ENCODE data around the gene GPRC5A.

GPRC5A gene

DNA sequence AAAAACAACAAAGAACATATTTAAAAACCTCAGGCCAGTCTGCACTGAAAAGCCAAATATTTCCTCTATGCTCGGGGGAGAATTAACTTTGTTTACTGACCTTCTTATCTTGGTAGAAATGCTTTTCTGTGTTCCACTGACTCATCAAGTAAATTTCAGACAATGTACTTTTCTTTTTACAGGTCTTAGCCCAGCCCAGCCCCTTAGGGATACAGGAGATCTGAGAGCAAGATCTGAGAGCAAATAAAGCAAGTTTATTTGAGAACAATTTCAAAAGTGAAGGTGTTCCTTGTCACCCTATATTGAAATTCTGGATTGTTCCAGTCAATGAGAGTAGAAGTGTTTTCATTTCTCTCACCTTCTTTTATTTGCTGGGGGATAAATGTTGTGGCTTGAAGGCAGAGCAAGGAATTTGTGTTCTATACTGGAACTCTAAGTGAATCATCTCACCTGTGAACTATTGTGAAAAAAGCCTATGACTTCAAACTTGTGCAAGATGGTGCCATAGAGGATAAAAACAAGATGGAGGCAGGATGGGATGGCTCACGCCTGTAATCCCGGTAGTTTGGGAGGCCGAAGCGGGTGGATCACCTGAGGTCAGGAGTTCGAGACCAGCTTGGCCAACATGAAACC is 7.9 kb upstream of the GPRC5A start:
- peaks cover under 1% of the 10 kb centered on the region for H3K27me3 ChIP-seq (ENCODE audit: control insufficient read depth, insufficient read depth, low read length, poor library complexity, severe bottlenecking)
- 93 to 96% methylated on average over 6 of the region's 6 CpGs for WGBS, 2 experiments
- no peaks in the 10 kb centered on the region for H3K9me3 ChIP-seq (ENCODE audit: control insufficient read depth, low read length)
- no peak overlapping the region for H3K4me3 ChIP-seq (ENCODE audit: insufficient read depth, low read depth, low read length)
- H3K4me1 ChIP-seq (ENCODE audit: control insufficient read depth, insufficient read depth, low read length), result no peaks in the 10 kb centered on the region
- no peak overlapping the region for H3K27ac ChIP-seq (ENCODE audit: insufficient read depth, low read depth, low read length, poor library complexity, severe bottlenecking)
- H3K36me3 ChIP-seq (ENCODE audit: control insufficient read depth, insufficient read depth, low read length), result no peaks in the 10 kb centered on the region

DNA sequence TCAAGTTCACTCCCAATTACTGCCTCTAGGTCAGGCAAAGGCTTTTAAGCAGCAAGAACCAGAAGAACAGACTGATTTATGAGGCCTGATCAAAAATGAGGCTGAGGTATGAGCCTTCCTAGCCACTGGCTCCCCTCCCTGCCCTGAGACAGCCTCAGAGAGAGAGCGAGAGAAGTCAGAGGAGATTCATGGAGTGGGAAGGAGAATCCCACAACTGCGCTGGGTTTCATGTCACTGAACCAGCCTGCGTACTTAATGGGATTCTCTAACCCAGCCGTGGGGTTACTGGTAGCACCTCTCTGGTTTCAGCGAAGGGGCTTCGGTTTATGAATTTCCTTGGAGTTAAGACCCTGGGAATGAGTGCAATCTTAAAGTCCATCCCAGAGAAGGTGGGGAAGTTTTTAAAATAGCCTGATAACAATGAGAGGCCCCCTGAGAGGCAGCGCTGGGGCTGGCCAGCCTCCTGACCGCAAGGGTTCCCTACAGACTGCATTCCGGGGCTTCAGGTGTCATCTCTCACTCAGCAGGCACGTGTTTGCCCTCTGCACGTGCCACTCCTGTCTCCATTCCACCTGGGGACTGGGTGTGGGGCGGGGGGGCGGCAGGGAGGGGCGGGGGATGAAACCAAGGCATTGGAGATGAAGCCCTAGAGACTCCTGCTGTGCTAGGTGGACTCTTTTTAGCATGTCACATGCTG is 6.1 kb upstream of the GPRC5A start:
- Histone ChIP-seq H3K36me3 (ENCODE audit: control insufficient read depth, insufficient read depth, low read length) (no peaks in the 10 kb centered on the region), H3K4me3 (ENCODE audit: insufficient read depth, low read depth, low read length) (no peak overlapping the region), H3K27ac (ENCODE audit: insufficient read depth, low read depth, low read length, poor library complexity, severe bottlenecking) (no peak overlapping the region), H3K4me1 (ENCODE audit: control insufficient read depth, insufficient read depth, low read length) (no peaks in the 10 kb centered on the region), H3K9me3 (ENCODE audit: control insufficient read depth, low read length) (no peaks in the 10 kb centered on the region), H3K27me3 (ENCODE audit: control insufficient read depth, insufficient read depth, low read length, poor library complexity, severe bottlenecking) (peaks cover 18% of the 10 kb centered on the region)
- WGBS, 2 experiments, result 26 to 28% methylated on average over 14 of the region's 14 CpGs

DNA sequence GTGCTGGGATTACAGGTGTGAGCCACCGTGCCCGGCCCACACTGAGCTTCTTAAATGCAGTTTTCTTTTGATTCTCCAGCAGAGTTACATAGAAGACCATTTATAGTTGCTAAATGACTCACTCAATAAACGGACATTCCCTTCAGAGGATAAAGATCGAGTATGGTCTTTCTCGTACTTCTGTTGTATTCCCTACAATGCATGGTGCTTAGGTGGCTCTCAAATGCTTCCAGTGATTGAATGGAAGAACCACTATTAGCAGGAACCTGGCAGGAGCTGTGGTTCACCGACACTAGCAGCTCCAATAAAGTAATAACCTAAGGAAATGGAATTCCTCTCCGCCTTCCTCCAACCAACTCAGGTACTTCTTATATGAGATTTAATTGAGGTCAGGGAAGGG is 3.9 kb upstream of the GPRC5A start:
- H3K4me3 ChIP-seq (ENCODE audit: insufficient read depth, low read depth, low read length), result no peak overlapping the region
- H3K36me3 ChIP-seq (ENCODE audit: control insufficient read depth, insufficient read depth, low read length), result no peaks in the 10 kb centered on the region
- no peaks in the 10 kb centered on the region for H3K9me3 ChIP-seq (ENCODE audit: control insufficient read depth, low read length)
- 75 to 78% methylated on average over 5 to 7 of the region's 7 CpGs for WGBS, 2 experiments
- H3K4me1 ChIP-seq (ENCODE audit: control insufficient read depth, insufficient read depth, low read length), result peaks cover 10% of the 10 kb centered on the region
- peaks cover 40% of the 10 kb centered on the region for H3K27me3 ChIP-seq (ENCODE audit: control insufficient read depth, insufficient read depth, low read length, poor library complexity, severe bottlenecking)
- no peak overlapping the region for H3K27ac ChIP-seq (ENCODE audit: insufficient read depth, low read depth, low read length, poor library complexity, severe bottlenecking)

DNA sequence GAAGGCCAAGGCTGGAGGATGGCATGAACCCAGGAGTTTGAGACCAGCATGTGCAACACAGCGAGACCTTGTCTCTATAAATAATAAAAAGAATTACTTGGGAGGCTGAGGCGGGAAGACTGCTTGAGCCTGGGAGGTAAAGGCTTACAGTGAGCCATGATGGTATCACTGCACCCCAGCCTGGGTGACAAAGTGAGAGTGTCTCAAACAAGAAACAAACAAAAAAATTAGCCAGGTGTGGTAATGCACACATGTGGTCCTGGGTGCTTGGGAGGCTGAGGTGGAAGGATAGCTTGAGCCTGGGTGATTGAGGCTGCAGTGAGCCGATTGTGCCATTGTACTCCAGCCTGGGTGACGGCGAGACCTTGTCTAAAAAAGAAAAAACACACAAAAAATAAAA is 1.7 kb upstream of the GPRC5A start:
- 89 to 97% methylated on average over 3 to 5 of the region's 5 CpGs for WGBS, 2 experiments
- no peak overlapping the region for H3K27ac ChIP-seq (ENCODE audit: insufficient read depth, low read depth, low read length, poor library complexity, severe bottlenecking)
- peaks cover 55% of the 10 kb centered on the region for H3K27me3 ChIP-seq (ENCODE audit: control insufficient read depth, insufficient read depth, low read length, poor library complexity, severe bottlenecking)

DNA sequence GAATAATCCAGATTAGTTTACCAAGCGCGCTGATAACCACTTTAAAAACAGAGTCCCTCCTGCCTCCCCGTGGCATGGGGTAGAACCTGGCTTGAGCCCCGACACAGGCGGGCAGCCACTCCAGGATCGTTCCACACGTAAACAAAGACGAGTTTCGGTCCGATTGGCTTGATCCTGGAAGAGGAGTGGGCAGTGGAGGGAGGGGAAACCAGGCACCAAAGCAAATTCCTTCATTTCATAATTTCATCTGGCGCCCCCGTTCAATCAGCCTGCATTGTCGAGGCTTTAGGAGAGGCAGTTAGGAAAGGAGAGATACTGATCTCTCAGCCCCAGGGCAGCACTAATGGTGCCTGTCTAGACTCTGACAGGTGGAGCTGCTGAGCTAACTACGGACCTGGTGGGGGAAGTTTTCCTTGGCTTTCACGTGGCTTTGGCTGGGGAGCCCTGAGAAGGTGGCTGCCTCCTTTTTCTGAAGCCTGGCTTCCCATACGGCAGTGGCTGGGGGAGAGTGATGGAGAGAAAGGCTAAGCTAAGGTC is 751 bp upstream of the GPRC5A start:
- peak overlapping the region; percentile 41 for H3K4me3 ChIP-seq (ENCODE audit: insufficient read depth, low read depth, low read length)
- no peak overlapping the region for H3K27ac ChIP-seq (ENCODE audit: insufficient read depth, low read depth, low read length, poor library complexity, severe bottlenecking)
- H3K4me1 ChIP-seq (ENCODE audit: control insufficient read depth, insufficient read depth, low read length), result peaks cover 10% of the 10 kb centered on the region
- peaks cover 55% of the 10 kb centered on the region for H3K27me3 ChIP-seq (ENCODE audit: control insufficient read depth, insufficient read depth, low read length, poor library complexity, severe bottlenecking)
- H3K36me3 ChIP-seq (ENCODE audit: control insufficient read depth, insufficient read depth, low read length), result no peaks in the 10 kb centered on the region
- whole genome bisulfite sequencing, 2 experiments, result 8 to 9% methylated on average over 16 of the region's 16 CpGs
- H3K9me3 ChIP-seq (ENCODE audit: control insufficient read depth, low read length), result no peaks in the 10 kb centered on the region

More for the DNA sequence above, 1.7 kb upstream of the GPRC5A start:
- no peaks in the 10 kb centered on the region for H3K36me3 ChIP-seq (ENCODE audit: control insufficient read depth, insufficient read depth, low read length)
- no peaks in the 10 kb centered on the region for H3K9me3 ChIP-seq (ENCODE audit: control insufficient read depth, low read length)
- peaks cover 10% of the 10 kb centered on the region for H3K4me1 ChIP-seq (ENCODE audit: control insufficient read depth, insufficient read depth, low read length)
- no peak overlapping the region for H3K4me3 ChIP-seq (ENCODE audit: insufficient read depth, low read depth, low read length)

DNA sequence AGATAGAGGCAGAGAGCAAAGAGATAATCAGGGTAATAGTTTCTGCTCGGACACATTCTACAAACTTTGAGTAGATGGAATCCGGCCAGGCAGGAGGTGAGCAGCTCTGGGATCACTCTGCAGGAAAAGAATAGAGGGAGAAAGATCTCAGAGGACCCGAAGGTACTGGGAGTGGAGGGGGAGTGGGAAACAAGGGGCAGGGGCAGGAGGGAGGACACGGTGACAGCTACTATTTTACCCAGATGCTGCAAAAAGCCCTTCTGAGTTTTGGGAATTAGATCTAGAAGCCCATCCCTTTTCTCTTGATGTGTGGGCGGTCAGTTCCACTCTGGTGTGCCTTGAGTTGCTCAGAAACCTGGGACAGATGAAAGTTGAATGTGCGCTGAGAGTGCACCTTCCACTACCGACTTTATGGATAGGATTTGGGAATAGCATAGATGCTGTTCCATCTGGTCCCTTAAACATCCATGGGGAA is 556 bp downstream of the GPRC5A start:
- no peaks in the 10 kb centered on the region for H3K9me3 ChIP-seq (ENCODE audit: control insufficient read depth, low read length)
- H3K4me1 ChIP-seq (ENCODE audit: control insufficient read depth, insufficient read depth, low read length), result peaks cover 10% of the 10 kb centered on the region
- no peak overlapping the region for H3K27ac ChIP-seq (ENCODE audit: insufficient read depth, low read depth, low read length, poor library complexity, severe bottlenecking)
- WGBS, 2 experiments, result 56 to 59% methylated on average over 7 of the region's 7 CpGs
- H3K27me3 ChIP-seq (ENCODE audit: control insufficient read depth, insufficient read depth, low read length, poor library complexity, severe bottlenecking), result peaks cover 55% of the 10 kb centered on the region
- no peaks in the 10 kb centered on the region for H3K36me3 ChIP-seq (ENCODE audit: control insufficient read depth, insufficient read depth, low read length)
- H3K4me3 ChIP-seq (ENCODE audit: insufficient read depth, low read depth, low read length), result no peak overlapping the region

DNA sequence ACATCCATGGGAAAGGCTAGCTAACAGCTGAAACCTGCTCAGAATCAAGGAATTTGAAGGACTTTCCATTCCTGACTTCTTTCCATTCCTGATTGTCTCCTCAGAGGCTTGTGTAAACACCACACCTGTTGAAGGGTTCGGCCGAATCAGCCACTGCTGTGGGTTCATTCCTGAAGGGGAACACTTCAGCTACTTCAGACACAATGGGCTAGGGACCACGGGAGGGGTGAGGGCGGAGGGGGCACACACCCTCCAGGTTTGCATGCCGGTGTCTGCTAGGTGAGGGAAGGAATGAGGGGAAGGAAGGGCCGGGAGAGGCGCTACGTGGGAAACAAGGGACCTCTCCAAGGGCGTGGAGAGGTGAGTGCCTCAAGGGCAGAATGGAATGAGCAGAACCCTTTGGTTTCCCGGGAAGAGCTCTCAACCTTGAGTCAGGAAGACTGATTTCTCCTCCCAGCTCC is 1.3 kb downstream of the GPRC5A start:
- H3K36me3 ChIP-seq (ENCODE audit: control insufficient read depth, insufficient read depth, low read length), result no peaks in the 10 kb centered on the region
- peaks cover 10% of the 10 kb centered on the region for H3K4me1 ChIP-seq (ENCODE audit: control insufficient read depth, insufficient read depth, low read length)
- no peaks in the 10 kb centered on the region for H3K9me3 ChIP-seq (ENCODE audit: control insufficient read depth, low read length)
- H3K4me3 ChIP-seq (ENCODE audit: insufficient read depth, low read depth, low read length), result no peak overlapping the region
- H3K27me3 ChIP-seq (ENCODE audit: control insufficient read depth, insufficient read depth, low read length, poor library complexity, severe bottlenecking), result peaks cover 55% of the 10 kb centered on the region
- no peak overlapping the region for H3K27ac ChIP-seq (ENCODE audit: insufficient read depth, low read depth, low read length, poor library complexity, severe bottlenecking)
- 60 to 63% methylated on average over 10 of the region's 10 CpGs for WGBS, 2 experiments

DNA sequence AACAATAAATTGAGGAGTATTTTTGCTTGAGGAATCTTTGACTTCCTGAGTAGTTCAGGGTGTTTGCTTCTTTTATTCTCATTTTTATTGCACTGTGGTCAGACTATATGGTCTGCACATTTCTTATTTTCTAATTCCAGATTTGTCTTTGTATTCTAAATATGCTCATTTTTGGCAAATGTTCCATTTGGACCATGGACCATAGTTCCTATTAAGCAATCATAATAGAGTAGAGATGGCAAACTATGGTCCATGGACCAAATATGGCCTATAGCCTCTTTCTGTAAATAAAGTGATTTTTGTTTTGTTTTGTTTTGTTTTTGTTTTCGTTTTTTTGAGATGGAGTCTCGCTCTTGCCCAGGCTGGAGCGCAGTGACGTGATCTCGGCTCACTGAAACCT is 2.1 kb downstream of the GPRC5A start:
- H3K27me3 ChIP-seq (ENCODE audit: control insufficient read depth, insufficient read depth, low read length, poor library complexity, severe bottlenecking), result peaks cover 55% of the 10 kb centered on the region
- 87 to 90% methylated on average over 5 of the region's 5 CpGs for WGBS, 2 experiments
- no peak overlapping the region for H3K4me3 ChIP-seq (ENCODE audit: insufficient read depth, low read depth, low read length)
- no peaks in the 10 kb centered on the region for H3K36me3 ChIP-seq (ENCODE audit: control insufficient read depth, insufficient read depth, low read length)
- no peak overlapping the region for H3K27ac ChIP-seq (ENCODE audit: insufficient read depth, low read depth, low read length, poor library complexity, severe bottlenecking)
- no peaks in the 10 kb centered on the region for H3K9me3 ChIP-seq (ENCODE audit: control insufficient read depth, low read length)
- H3K4me1 ChIP-seq (ENCODE audit: control insufficient read depth, insufficient read depth, low read length), result peaks cover 10% of the 10 kb centered on the region

DNA sequence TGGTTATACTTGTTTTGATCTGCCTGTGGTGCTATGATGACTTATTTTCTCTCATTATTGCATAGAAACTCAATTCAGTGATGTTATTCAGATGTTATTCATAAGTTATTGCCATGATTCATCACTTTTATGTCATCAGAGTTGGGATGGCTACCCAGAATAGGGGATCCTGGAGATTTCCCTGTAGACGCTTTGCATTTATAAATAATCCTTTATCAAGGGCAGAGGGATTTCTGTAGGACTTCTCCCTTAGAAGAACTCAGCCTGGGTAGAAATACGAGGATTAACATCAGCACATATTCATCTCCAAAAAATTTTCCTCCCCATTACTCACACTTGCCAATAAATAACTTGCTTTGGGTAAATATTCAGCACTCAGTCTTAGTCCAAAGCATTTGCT is 4.9 kb downstream of the GPRC5A start:
- no peak overlapping the region for H3K4me3 ChIP-seq (ENCODE audit: insufficient read depth, low read depth, low read length)
- H3K9me3 ChIP-seq (ENCODE audit: control insufficient read depth, low read length), result no peaks in the 10 kb centered on the region
- H3K27me3 ChIP-seq (ENCODE audit: control insufficient read depth, insufficient read depth, low read length, poor library complexity, severe bottlenecking), result peaks cover 27% of the 10 kb centered on the region
- H3K27ac ChIP-seq (ENCODE audit: insufficient read depth, low read depth, low read length, poor library complexity, severe bottlenecking), result no peak overlapping the region
- 72 to 91% methylated on average over 2 of the region's 2 CpGs for WGBS, 2 experiments
- no peaks in the 10 kb centered on the region for H3K36me3 ChIP-seq (ENCODE audit: control insufficient read depth, insufficient read depth, low read length)
- peaks cover 6% of the 10 kb centered on the region for H3K4me1 ChIP-seq (ENCODE audit: control insufficient read depth, insufficient read depth, low read length)

DNA sequence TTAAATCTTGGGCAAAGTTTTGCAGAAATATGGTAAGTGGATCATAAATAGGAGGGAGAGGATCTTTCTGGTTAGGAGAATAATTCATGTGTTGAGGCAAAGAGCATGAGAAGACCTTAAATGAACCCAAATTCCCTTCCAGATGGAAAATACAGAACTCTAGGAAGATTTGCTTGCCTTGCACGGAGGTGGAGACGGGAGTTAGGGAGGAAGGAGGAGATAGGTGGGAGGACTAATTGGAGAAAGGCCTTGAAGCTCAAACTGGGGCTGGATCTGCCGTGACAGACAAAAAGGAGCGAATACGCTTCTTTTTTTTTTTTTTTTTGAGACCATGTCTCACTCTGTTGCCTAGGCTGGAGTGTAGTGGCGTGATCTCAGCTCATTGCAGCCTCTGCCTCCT is 5.9 kb downstream of the GPRC5A start:
- Histone ChIP-seq H3K9me3 (ENCODE audit: control insufficient read depth, low read length) (no peaks in the 10 kb centered on the region), H3K27ac (ENCODE audit: insufficient read depth, low read depth, low read length, poor library complexity, severe bottlenecking) (no peak overlapping the region), H3K4me3 (ENCODE audit: insufficient read depth, low read depth, low read length) (no peak overlapping the region), H3K27me3 (ENCODE audit: control insufficient read depth, insufficient read depth, low read length, poor library complexity, severe bottlenecking) (peaks cover 16% of the 10 kb centered on the region), H3K4me1 (ENCODE audit: control insufficient read depth, insufficient read depth, low read length) (no peaks in the 10 kb centered on the region), H3K36me3 (ENCODE audit: control insufficient read depth, insufficient read depth, low read length) (no peaks in the 10 kb centered on the region)
- 82 to 87% methylated on average over 6 of the region's 6 CpGs for WGBS, 2 experiments

All from ectodermal cell (in vitro differentiated cells).